ENCODE measurements around the gene NDN. TPM values are rescaled to one million over a fixed set of nuclear protein-coding genes. Genes with fewer than 3 reads are reported as not detected.

The NDN gene
- total RNA-seq, 1 donor from 2014 or later = 79.3 TPM

GRCh38 chr15:23644829-23645228 is 42.3 kb downstream of the NDN start:
- DNase-seq (ENCODE audit: extremely low spot score in 2 of 2) = no peak
- Histone ChIP-seq H3K36me3 (no peaks in the 10 kb centered on the region), H3K9me3 (no peaks in the 10 kb centered on the region), H3K27ac (no peak overlapping the region), H3K27me3 (no peaks in the 10 kb centered on the region), H3K4me1 (no peaks in the 10 kb centered on the region), H3K4me3 (no peak overlapping the region)
- TF ChIP-seq CTCF (IDR thresholded peaks at IDR 0.05) = no peak
- TF ChIP-seq POLR2A (IDR thresholded peaks at IDR 0.05) = no peak
- TF ChIP-seq POLR2AphosphoS5 (IDR thresholded peaks at IDR 0.05; ENCODE audit: insufficient read depth in 1 of 2, low read depth in 1 of 2) = no peak
- intact Hi-C loops (cut with DNase I) = loop anchor here (5.0 kb wide), 1 partner anchor 212 kb away; no protein-coding TSS in a partner anchor

GRCh38 chr15:23642413-23643044 is 44.6 kb downstream of the NDN start:
- Histone ChIP-seq H3K4me3 (no peak overlapping the region), H3K36me3 (no peaks in the 10 kb centered on the region), H3K27ac (no peak overlapping the region), H3K4me1 (no peaks in the 10 kb centered on the region), H3K9me3 (no peaks in the 10 kb centered on the region), H3K27me3 (no peaks in the 10 kb centered on the region)
- intact Hi-C loops (cut with DNase I) = no loop called here
- DNase-seq (ENCODE audit: extremely low spot score in 2 of 2) = no peak
- TF ChIP-seq CTCF (IDR thresholded peaks at IDR 0.05) (peak; percentile 48 to 75 (median 66)), POLR2A (IDR thresholded peaks at IDR 0.05) (no peak), POLR2AphosphoS5 (IDR thresholded peaks at IDR 0.05; ENCODE audit: insufficient read depth in 1 of 2, low read depth in 1 of 2) (no peak)

Other genes with a start within 250 kb of the NDN start
- gene GOLGA6L2, start 240.1 kb downstream of the NDN start, total RNA-seq = not detected
- gene MKRN3, start 121.6 kb downstream of the NDN start, total RNA-seq = not detected
- 2.0 TPM for gene MAGEL2, start 39.4 kb downstream of the NDN start, total RNA-seq